GM10248 (cell line): Measurements from ENCODE around the gene GPALPP1.
"Not testable (repeated sequence)": the region's sequence is repeated elsewhere in the genome, so short reads cannot be mapped to it uniquely, and the experiment has no call there.

Experiments
- CTCF ChIA-PET: fragments of 300-600 bp; sonication (Branson Sonifier 250); formaldehyde crosslinking; extraction: SDS; loops from one replicate; lab custom pipeline; 2021; ENCODE audit warnings: antibody characterized with exemption; lab: Yijun Ruan, JAX
- POLR2A ChIA-PET: fragments of 350-650 bp; sonication (Branson Sonifier 250); formaldehyde crosslinking; extraction: SDS; loops from one replicate; lab custom pipeline; 2020; ENCODE audit warnings: antibody characterized with exemption; lab: Yijun Ruan, JAX
- DNase-seq: peaks from one replicate; pipeline ENCODE4 v3.0.0; 2012; ENCODE audit errors: extremely low spot score
- CTCF ChIP-seq: IDR thresholded peaks from 2 replicates; pipeline ENCODE4 v1.5.1; 2012; ENCODE audit warnings: mild to moderate bottlenecking, low read depth; ENCODE audit errors: extremely low read depth, missing control alignments, control extremely low read depth

Gene GPALPP1

GRCh38 chr13:45051315-45051714 is 62.0 kb downstream of the GPALPP1 start:
- no peak for DNase-seq
- POLR2A ChIA-PET = no interaction called here
- CTCF ChIA-PET = interaction anchor here (0.8 kb wide), 1 partner anchor 10 kb away, joined by 3 read pairs; no protein-coding TSS in a partner anchor
- no peak for TF ChIP-seq CTCF

- ChIA-PET POLR2A (no interaction called here), CTCF (interaction anchor here (0.7 to 1.8 kb wide), 7 partner anchors 7 to 254 kb away, joined by 3 to 13 read pairs (median 3); no protein-coding TSS in a partner anchor)
- DNase-seq = peak; percentile 61
- TF ChIP-seq CTCF = no peak
Measured at GRCh38 chr13:45055198-45055901, 66.0 kb downstream of the GPALPP1 start.

- DNase-seq = no peak
- TF ChIP-seq CTCF = no peak
- CTCF ChIA-PET = interaction anchor here (0.8 to 1.8 kb wide), 6 partner anchors 8 to 254 kb away, joined by 3 to 13 read pairs (median 3); no protein-coding TSS in a partner anchor
- POLR2A ChIA-PET = no interaction called here
Measured at GRCh38 chr13:45055902-45056648, 66.7 kb downstream of the GPALPP1 start.

GRCh38 chr13:45060062-45060461 is 70.7 kb downstream of the GPALPP1 start:
- no peak for TF ChIP-seq CTCF
- no peak for DNase-seq
- POLR2A ChIA-PET = no interaction called here
- CTCF ChIA-PET = interaction anchor here (1.1 to 2.5 kb wide), 5 partner anchors 13 to 234 kb away, joined by 3 to 13 read pairs (median 3); no protein-coding TSS in a partner anchor

- TF ChIP-seq CTCF = no peak
- ChIA-PET CTCF (interaction anchor here (1.0 kb wide), 1 partner anchor 16 kb away, joined by 3 read pairs; no protein-coding TSS in a partner anchor), POLR2A (no interaction called here)
Measured at GRCh38 chr13:45063261-45063860, 74.0 kb downstream of the GPALPP1 start.

GRCh38 chr13:45063889-45064288 is 74.6 kb downstream of the GPALPP1 start:
- DNase-seq, POLR2A ChIA-PET: not testable (repeated sequence)
- CTCF ChIA-PET = interaction anchor here (1.0 kb wide), 1 partner anchor 17 kb away, joined by 3 read pairs; no protein-coding TSS in a partner anchor

More at GRCh38 chr13:45063261-45063860, 74.0 kb downstream of the GPALPP1 start:
- DNase-seq = no peak
